ENCODE results near the gene TAB3.

GRCh38 chrX:30812326-30812725 is 76.7 kb downstream of the TAB3 start:
- TF ChIP-seq CTCF (IDR thresholded peaks at IDR 0.05; ENCODE audit: low read depth, low read length) (no peak), POLR2A (IDR thresholded peaks at IDR 0.05; ENCODE audit: extremely low read depth, insufficient read length) (no peak)
